Fibroblast of skin of left quadriceps (primary cell): ENCODE data around the gene U2SURP.

Experiments used
- DNase-seq, 2 experiments: peaks; one replicate each; pipeline ENCODE4 v3.0.0-alpha.2; 2013; ENCODE audit warnings: low read depth in 2 of 2

Gene U2SURP

GRCh38 chr3:143101792-143102381 lies 100.5 kb downstream of the U2SURP start:
- DNase-seq = no peak

GRCh38 chr3:143103652-143104051 lies 102.3 kb downstream of the U2SURP start:
- DNase-seq = no peak

- no peak for DNase-seq
These were observed 103.8 kb downstream of the U2SURP start for GRCh38 chr3:143105170-143105569.

GRCh38 chr3:143109861-143110260 lies 108.5 kb downstream of the U2SURP start:
- DNase-seq = no peak
